Lung (tissue), 12 donors: ENCODE data around the gene HLA-DRA. TPM values are rescaled to one million over a fixed set of nuclear protein-coding genes. Genes with fewer than 3 reads are reported as not detected.
A peak's percentile ranks its signal among the peaks of the same experiment; 100 is the strongest.
"Not testable (repeated sequence)": the region's sequence is repeated elsewhere in the genome, so short reads cannot be mapped to it uniquely, and the experiment has no call there.

ENCODE experiments used
- ATAC-seq: fragments of 200-7000 bp; cut with Tn5 transposase; one replicate; pipeline ENCODE4 v1.9.1; 2020; ENCODE audit warnings: moderate number of reproducible peaks; ENCODE audit not compliant: insufficient read depth, low FRiP score
- DNase-seq, 3 donors: peaks; one replicate each; pipeline ENCODE4 v3.0.0-alpha.2; 2013 to 2017
- H3K27ac ChIP-seq, 2 donors: one replicate each; pipeline ENCODE4 v1.5.1; 2013; ENCODE audit warnings: mild to moderate bottlenecking in 2 of 2, moderate library complexity in 2 of 2, control low read depth in 1 of 2, inconsistent platforms in 1 of 2, low read depth in 1 of 2, low read length in 1 of 2
- H3K27me3 ChIP-seq, 3 donors: one replicate each; pipeline ENCODE4 v1.5.1; 2013; ENCODE audit warnings: low read length in 2 of 3; ENCODE audit not compliant: control insufficient read depth in 3 of 3, insufficient read depth in 3 of 3
- H3K36me3 ChIP-seq, 4 donors: one replicate each; pipeline ENCODE4 v1.5.1; 2013; ENCODE audit warnings: low read length in 4 of 4, mild to moderate bottlenecking in 1 of 4, moderate library complexity in 1 of 4; ENCODE audit not compliant: control insufficient read depth in 4 of 4, insufficient read depth in 4 of 4
- H3K4me1 ChIP-seq, 5 donors: one replicate each; pipeline ENCODE4 v1.5.1; 2013; ENCODE audit warnings: low read length in 5 of 5, mild to moderate bottlenecking in 2 of 5, moderate library complexity in 1 of 5; ENCODE audit not compliant: control insufficient read depth in 5 of 5, insufficient read depth in 5 of 5
- H3K4me3 ChIP-seq: one replicate; pipeline ENCODE4 v1.5.1; 2013; ENCODE audit warnings: mild to moderate bottlenecking, control low read depth, moderate library complexity
- H3K9ac ChIP-seq, 2 donors: one replicate each; pipeline ENCODE4 v1.5.1; 2013; ENCODE audit warnings: low read length in 2 of 2, control low read depth in 1 of 2; ENCODE audit not compliant: insufficient read depth in 1 of 2
- H3K9me3 ChIP-seq, 4 donors: one replicate each; pipeline ENCODE4 v1.5.1; 2013; ENCODE audit warnings: low read length in 3 of 4, mild to moderate bottlenecking in 1 of 4, moderate library complexity in 1 of 4; ENCODE audit not compliant: control insufficient read depth in 4 of 4, insufficient read depth in 3 of 4
- CTCF ChIP-seq: IDR thresholded peaks from 2 replicates; pipeline ENCODE4 v1.5.1; 2012; ENCODE audit warnings: mild to moderate bottlenecking; ENCODE audit errors: control extremely low read depth, extremely low read depth
- WGBS, 2 donors: extraction: QIAGEN DNeasy Blood & Tissue Kit; methylation state at CpG; one replicate each; pipeline ENCODE4 v1.1.7; 2013; 5-methylcytosine and 5-hydroxymethylcytosine counted together
- polyA plus RNA-seq, 2 donors: library from polyadenylated mRNA; stranded (reverse); fragments of 200-250 nt; gene quantifications; one replicate each; pipeline ENCODE4 v1.2.1, GENCODE V29; 2013
- total RNA-seq, 2 donors: library from RNA; depleted of rRNA in 1 of 2; stranded (reverse); fragments of >200 nt in 1 of 2; gene quantifications; one replicate each; pipeline ENCODE4 v1.2.1, GENCODE V29; 2014 to 2021
- donor health status: control.
- donor health status: control.
- donor health status: Bipolar disorder and iron deficiency.
- donor health status: healthy.
- donor health status: DM: yes; HTN: yes; CAD: no.

Gene HLA-DRA
- total and polyA plus RNA-seq, 4 donors, result 421 to 1,160 (median 875) TPM

GRCh38 chr6:32431142-32431541, 8.5 kb upstream of the HLA-DRA start:
- TF ChIP-seq CTCF, result no peak
- WGBS, 2 donors, result 66 to 91% methylated on average over 3 of the region's 3 CpGs
- ATAC-seq, result no peak
- Histone ChIP-seq H3K27me3 (peaks cover 0 to 7% (median 0%) of the 10 kb centered on the region in 3 donors), H3K9ac (no peak overlapping the region), H3K27ac (no peak overlapping the region), H3K4me1 (no peaks in the 10 kb centered on the region), H3K4me3 (no peak overlapping the region), H3K36me3 (no peaks in the 10 kb centered on the region), H3K9me3 (peaks cover 0 to 2% (median 0%) of the 10 kb centered on the region in 4 donors)
- DNase-seq, result no peak

- H3K36me3 ChIP-seq, result no peaks in the 10 kb centered on the region
- no peak overlapping the region for H3K9ac ChIP-seq
- H3K4me1 ChIP-seq, result no peaks in the 10 kb centered on the region
- peaks cover 0 to 10% (median 0%) of the 10 kb centered on the region in 3 donors for H3K27me3 ChIP-seq
- TF ChIP-seq CTCF, result peak; percentile 44
- ATAC-seq, result no peak
- H3K9me3 ChIP-seq, result peaks cover 0 to 2% (median 0%) of the 10 kb centered on the region in 4 donors
- no peak overlapping the region for H3K27ac ChIP-seq
- H3K4me3 ChIP-seq, result no peak overlapping the region
- peak in 2 of 3 donors; percentile 50 to 51 for DNase-seq
- WGBS, 2 donors, result 0% methylated on average over 1 of the region's 1 CpG
Measured at GRCh38 chr6:32432050-32432450, 7.6 kb upstream of the HLA-DRA start.

- H3K9me3 ChIP-seq, H3K4me1 ChIP-seq, DNase-seq, ATAC-seq, H3K9ac ChIP-seq, H3K27ac ChIP-seq, H3K4me3 ChIP-seq, H3K36me3 ChIP-seq: not testable (repeated sequence)
- WGBS, 2 donors, result 97 to 98% methylated on average over 1 of the region's 1 CpG
- H3K27me3 ChIP-seq, result peaks cover 0 to 10% (median 0%) of the 10 kb centered on the region in 3 donors
Measured at GRCh38 chr6:32433950-32434349, 5.7 kb upstream of the HLA-DRA start.

- Histone ChIP-seq H3K4me3 (no peak overlapping the region), H3K9ac (no peak overlapping the region), H3K9me3 (no peaks in the 10 kb centered on the region), H3K27me3 (peaks cover 0 to 10% (median 0%) of the 10 kb centered on the region in 3 donors), H3K4me1 (peaks cover 0 to 1% (median 0%) of the 10 kb centered on the region in 5 donors), H3K36me3 (no peaks in the 10 kb centered on the region), H3K27ac (no peak overlapping the region)
- DNase-seq (no peak), ATAC-seq (no peak)
- TF ChIP-seq CTCF, result no peak
- 74 to 93% methylated on average over 4 of the region's 4 CpGs for WGBS, 2 donors
Measured at GRCh38 chr6:32436186-32436585, 3.5 kb upstream of the HLA-DRA start.
